AG09319 (cell line): ENCODE results near the gene ECEL1.
"Not testable (repeated sequence)": the region's sequence is repeated elsewhere in the genome, so short reads cannot be mapped to it uniquely, and the experiment has no call there.

Source experiments
- DNase-seq: peaks from one replicate; pipeline ENCODE4 v3.0.0-alpha.2; 2010; ENCODE audit warnings: low read depth; ENCODE audit errors: extremely low read depth
- CTCF ChIP-seq: IDR thresholded peaks from 2 replicates; pipeline ENCODE4 v1.5.1; 2011; ENCODE audit warnings: low read depth, mild to moderate bottlenecking, inconsistent platforms, low read length, moderate library complexity

The ECEL1 gene

GRCh38 chr2:232487385-232488096 is at the start of gene ECEL1:
TSS of gene ECEL1 (minus strand) at chr2:232487834. CDS start at chr2:232486653, 1,181 bp downstream.
- no peak for DNase-seq
- no peak for TF ChIP-seq CTCF

GRCh38 chr2:232537079-232537478 is 49.4 kb upstream of the ECEL1 start:
- DNase-seq, result no peak
- TF ChIP-seq CTCF, result 0 out of 2 replicates have a peak, but pooled peaks have one; percentile 4

GRCh38 chr2:232535761-232536530 is 48.3 kb upstream of the ECEL1 start:
- no peak for TF ChIP-seq CTCF
- no peak for DNase-seq

- DNase-seq, result no peak
- TF ChIP-seq CTCF, result no peak
Observed at GRCh38 chr2:232534940-232535651, 47.5 kb upstream of the ECEL1 start.

GRCh38 chr2:232533944-232534710 is 46.5 kb upstream of the ECEL1 start:
- no peak for DNase-seq
- no peak for TF ChIP-seq CTCF

GRCh38 chr2:232532821-232533220 is 45.2 kb upstream of the ECEL1 start:
- not testable (repeated sequence) for DNase-seq

GRCh38 chr2:232532419-232532818 is 44.8 kb upstream of the ECEL1 start:
- no peak for TF ChIP-seq CTCF
- DNase-seq, result no peak
